Measurements from ENCODE around the gene MYL12B.

DNA sequence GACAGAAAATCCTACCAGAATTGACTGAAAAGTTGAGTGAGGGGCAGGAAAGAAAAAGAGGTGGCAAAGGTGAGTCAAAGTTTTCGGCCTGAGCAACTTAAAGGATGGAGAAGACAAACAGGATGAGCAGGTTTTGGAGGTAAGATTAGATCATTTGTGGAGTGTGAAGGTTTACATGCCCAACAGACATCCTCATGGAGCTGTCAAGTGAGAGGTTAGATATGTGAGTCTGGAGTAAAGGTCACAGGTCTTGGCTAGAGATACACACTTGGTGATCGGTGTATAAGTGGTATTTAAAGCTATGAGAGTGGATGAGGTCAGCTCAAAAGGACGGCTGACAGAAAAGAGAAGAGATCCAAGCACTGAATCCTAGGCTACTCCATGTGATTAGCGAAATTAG is 25.5 kb upstream of the MYL12B start:
- TF ChIP-seq TAF1 (IDR thresholded peaks at IDR 0.05; ENCODE audit: borderline replicate concordance, insufficient read depth, low read length) (no peak), POLR2AphosphoS5 (IDR thresholded peaks at IDR 0.05; ENCODE audit: low read depth, low read length) (no peak), SIN3A (IDR thresholded peaks at IDR 0.05; ENCODE audit: borderline replicate concordance, insufficient read depth, low read length) (no peak), FOXP2 (optimal IDR thresholded peaks at IDR 0.05; ENCODE audit: borderline replicate concordance, extremely low read depth, extremely low read length, insufficient read depth) (no peak)
- TF ChIP-seq, protein P1, sequence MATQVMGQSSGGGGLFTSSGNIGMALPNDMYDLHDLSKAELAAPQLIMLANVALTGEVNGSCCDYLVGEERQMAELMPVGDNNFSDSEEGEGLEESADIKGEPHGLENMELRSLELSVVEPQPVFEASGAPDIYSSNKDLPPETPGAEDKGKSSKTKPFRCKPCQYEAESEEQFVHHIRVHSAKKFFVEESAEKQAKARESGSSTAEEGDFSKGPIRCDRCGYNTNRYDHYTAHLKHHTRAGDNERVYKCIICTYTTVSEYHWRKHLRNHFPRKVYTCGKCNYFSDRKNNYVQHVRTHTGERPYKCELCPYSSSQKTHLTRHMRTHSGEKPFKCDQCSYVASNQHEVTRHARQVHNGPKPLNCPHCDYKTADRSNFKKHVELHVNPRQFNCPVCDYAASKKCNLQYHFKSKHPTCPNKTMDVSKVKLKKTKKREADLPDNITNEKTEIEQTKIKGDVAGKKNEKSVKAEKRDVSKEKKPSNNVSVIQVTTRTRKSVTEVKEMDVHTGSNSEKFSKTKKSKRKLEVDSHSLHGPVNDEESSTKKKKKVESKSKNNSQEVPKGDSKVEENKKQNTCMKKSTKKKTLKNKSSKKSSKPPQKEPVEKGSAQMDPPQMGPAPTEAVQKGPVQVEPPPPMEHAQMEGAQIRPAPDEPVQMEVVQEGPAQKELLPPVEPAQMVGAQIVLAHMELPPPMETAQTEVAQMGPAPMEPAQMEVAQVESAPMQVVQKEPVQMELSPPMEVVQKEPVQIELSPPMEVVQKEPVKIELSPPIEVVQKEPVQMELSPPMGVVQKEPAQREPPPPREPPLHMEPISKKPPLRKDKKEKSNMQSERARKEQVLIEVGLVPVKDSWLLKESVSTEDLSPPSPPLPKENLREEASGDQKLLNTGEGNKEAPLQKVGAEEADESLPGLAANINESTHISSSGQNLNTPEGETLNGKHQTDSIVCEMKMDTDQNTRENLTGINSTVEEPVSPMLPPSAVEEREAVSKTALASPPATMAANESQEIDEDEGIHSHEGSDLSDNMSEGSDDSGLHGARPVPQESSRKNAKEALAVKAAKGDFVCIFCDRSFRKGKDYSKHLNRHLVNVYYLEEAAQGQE (IDR thresholded peaks at IDR 0.05; ENCODE audit: insufficient read depth in 1 of 2, low read depth in 2 of 2, low read length in 2 of 2), result no peak

Measured in PFSK-1 (cell line).